ENCODE data around the gene SCEL.

SCEL gene, protein sequence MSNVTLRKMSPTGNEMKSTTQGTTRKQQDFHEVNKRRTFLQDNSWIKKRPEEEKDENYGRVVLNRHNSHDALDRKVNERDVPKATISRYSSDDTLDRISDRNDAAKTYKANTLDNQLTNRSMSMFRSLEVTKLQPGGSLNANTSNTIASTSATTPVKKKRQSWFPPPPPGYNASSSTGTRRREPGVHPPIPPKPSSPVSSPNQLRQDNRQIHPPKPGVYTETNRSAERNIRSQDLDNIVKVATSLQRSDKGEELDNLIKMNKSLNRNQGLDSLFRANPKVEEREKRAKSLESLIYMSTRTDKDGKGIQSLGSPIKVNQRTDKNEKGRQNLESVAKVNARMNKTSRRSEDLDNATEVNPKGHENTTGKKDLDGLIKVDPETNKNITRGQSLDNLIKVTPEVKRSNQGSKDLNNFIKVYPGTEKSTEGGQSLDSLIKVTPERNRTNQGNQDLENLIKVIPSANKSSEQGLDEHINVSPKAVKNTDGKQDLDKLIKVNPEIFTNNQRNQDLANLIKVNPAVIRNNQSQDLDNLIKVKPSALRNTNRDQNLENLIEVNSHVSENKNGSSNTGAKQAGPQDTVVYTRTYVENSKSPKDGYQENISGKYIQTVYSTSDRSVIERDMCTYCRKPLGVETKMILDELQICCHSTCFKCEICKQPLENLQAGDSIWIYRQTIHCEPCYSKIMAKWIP

DNA sequence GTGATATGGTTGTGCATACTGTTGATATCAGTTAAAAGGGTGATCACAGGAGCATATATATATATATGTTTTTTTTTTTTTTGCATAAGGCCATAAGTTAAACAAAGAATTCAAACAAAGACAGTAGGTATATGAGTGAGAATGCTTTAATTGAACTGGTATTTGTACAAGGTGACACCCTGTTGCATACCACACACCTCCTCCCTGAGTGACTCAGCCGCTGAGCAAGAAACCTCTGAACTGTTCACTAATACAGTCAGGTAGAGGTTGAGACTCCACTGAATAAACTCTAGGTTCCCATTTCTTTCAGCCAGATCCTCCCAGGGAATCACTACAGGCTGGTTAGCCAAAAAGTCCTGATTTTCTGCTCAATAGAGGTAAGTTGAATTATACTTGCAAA lies at the start of gene SCEL:
Gene SCEL, plus strand, starts transcription at position 259 of the 400 bp plus-strand sequence. CDS start 20,170 bp downstream, outside the sequence.
- H3K9me3 Mint-ChIP-seq, result no peaks in the 10 kb centered on the region
- DNase-seq (ENCODE audit: low spot score in 2 of 2) (no peak), ATAC-seq (ENCODE audit: low read depth) (no peak)
- H3K27ac Mint-ChIP-seq, result no peak within 1 kb of the TSS
- no peaks in the 10 kb centered on the region for H3K36me3 Mint-ChIP-seq
- no peaks in the 10 kb centered on the region for H3K4me1 Mint-ChIP-seq
- H3K4me3 Mint-ChIP-seq, result no peak within 1 kb of the TSS
- peaks cover 8% of the 10 kb centered on the region for H3K27me3 Mint-ChIP-seq

GRCh38 chr13:77489566-77490337 lies 45.8 kb upstream of the SCEL start:
- Mint-ChIP-seq H3K27ac (no peak overlapping the region), H3K4me1 (peaks cover 5% of the 10 kb centered on the region), H3K9me3 (no peaks in the 10 kb centered on the region), H3K36me3 (no peaks in the 10 kb centered on the region), H3K27me3 (peaks cover 2% of the 10 kb centered on the region), H3K4me3 (no peak overlapping the region)
- ATAC-seq (ENCODE audit: low read depth) (no peak), DNase-seq (ENCODE audit: low spot score in 2 of 2) (no peak)

- ATAC-seq (ENCODE audit: low read depth) (peak; percentile 80), DNase-seq (ENCODE audit: low spot score in 2 of 2) (peak in 1 of 2 donors; percentile 13)
- peaks cover 2% of the 10 kb centered on the region for H3K27me3 Mint-ChIP-seq
- no peak overlapping the region for H3K4me3 Mint-ChIP-seq
- no peak overlapping the region for H3K27ac Mint-ChIP-seq
- no peaks in the 10 kb centered on the region for H3K9me3 Mint-ChIP-seq
- no peaks in the 10 kb centered on the region for H3K4me1 Mint-ChIP-seq
- H3K36me3 Mint-ChIP-seq, result no peaks in the 10 kb centered on the region
These were observed 42.5 kb upstream of the SCEL start for GRCh38 chr13:77492982-77493381.

DNA sequence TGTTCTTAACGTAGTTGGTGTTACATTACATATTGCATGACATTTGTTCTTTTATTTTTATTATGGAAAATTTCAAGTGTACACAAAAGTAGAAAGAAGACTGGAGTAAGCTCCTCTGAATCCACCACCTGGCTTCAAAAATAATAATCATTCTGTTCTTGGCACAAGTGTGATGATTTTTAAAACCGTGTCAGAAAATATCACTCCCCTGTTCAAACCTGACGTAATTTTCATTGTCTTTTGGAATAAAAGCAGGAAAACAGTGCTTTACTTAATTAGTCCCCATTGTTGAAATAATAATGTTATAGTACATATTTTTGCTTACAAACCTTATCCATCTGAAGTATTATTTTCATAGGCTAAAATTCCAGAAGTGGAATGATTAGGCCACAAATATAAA lies 41.3 kb upstream of the SCEL start:
- H3K9me3 Mint-ChIP-seq, result no peaks in the 10 kb centered on the region
- no peak overlapping the region for H3K27ac Mint-ChIP-seq
- peaks cover 2% of the 10 kb centered on the region for H3K27me3 Mint-ChIP-seq
- no peak overlapping the region for H3K4me3 Mint-ChIP-seq
- ATAC-seq (ENCODE audit: low read depth), result no peak
- no peaks in the 10 kb centered on the region for H3K4me1 Mint-ChIP-seq
- no peaks in the 10 kb centered on the region for H3K36me3 Mint-ChIP-seq
- no peak for DNase-seq (ENCODE audit: low spot score in 2 of 2)

DNA sequence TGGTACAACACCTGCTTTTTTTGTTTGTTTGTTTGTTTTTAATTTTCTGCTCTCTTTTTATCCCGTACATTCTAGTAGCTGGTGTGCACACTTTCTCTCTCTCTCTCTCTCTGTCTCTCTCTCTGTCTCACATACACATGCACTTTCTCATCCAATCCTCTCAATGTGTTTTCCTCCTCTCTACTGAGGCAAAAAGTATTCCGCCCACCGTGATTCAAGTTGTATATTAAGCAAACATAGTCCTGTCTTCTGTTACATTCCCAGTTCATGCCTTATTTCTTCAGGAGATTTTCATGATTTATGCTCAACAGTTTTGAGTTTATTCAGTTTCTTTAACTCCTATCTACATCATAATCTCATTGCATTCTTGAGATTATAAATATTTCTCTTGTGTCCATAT lies 38.2 kb upstream of the SCEL start:
- Mint-ChIP-seq H3K9me3 (no peaks in the 10 kb centered on the region), H3K4me3 (no peak overlapping the region), H3K27ac (no peak overlapping the region), H3K4me1 (peaks cover 6% of the 10 kb centered on the region), H3K27me3 (peaks cover 6% of the 10 kb centered on the region), H3K36me3 (no peaks in the 10 kb centered on the region)
- DNase-seq (ENCODE audit: low spot score in 2 of 2) (no peak), ATAC-seq (ENCODE audit: low read depth) (no peak)

- Mint-ChIP-seq H3K27ac (no peak overlapping the region), H3K36me3 (no peaks in the 10 kb centered on the region), H3K27me3 (peaks cover 6% of the 10 kb centered on the region), H3K9me3 (no peaks in the 10 kb centered on the region), H3K4me3 (no peak overlapping the region), H3K4me1 (peaks cover 7% of the 10 kb centered on the region)
- DNase-seq (ENCODE audit: low spot score in 2 of 2) (no peak), ATAC-seq (ENCODE audit: low read depth) (no peak)
These were observed 37.7 kb upstream of the SCEL start for GRCh38 chr13:77497835-77498234.

- no peak overlapping the region for H3K27ac Mint-ChIP-seq
- peak; percentile 80 for ATAC-seq (ENCODE audit: low read depth)
- no peaks in the 10 kb centered on the region for H3K9me3 Mint-ChIP-seq
- peaks cover 9% of the 10 kb centered on the region for H3K4me1 Mint-ChIP-seq
- no peak overlapping the region for H3K4me3 Mint-ChIP-seq
- peak in 1 of 2 donors; percentile 20 for DNase-seq (ENCODE audit: low spot score in 2 of 2)
- no peaks in the 10 kb centered on the region for H3K36me3 Mint-ChIP-seq
- peaks cover 6% of the 10 kb centered on the region for H3K27me3 Mint-ChIP-seq
These were observed 33.3 kb upstream of the SCEL start for GRCh38 chr13:77502104-77502720.

- DNase-seq (ENCODE audit: low spot score in 2 of 2) (no peak), ATAC-seq (ENCODE audit: low read depth) (peak; percentile 74)
- peaks cover 9% of the 10 kb centered on the region for H3K4me1 Mint-ChIP-seq
- no peak overlapping the region for H3K4me3 Mint-ChIP-seq
- no peaks in the 10 kb centered on the region for H3K9me3 Mint-ChIP-seq
- no peaks in the 10 kb centered on the region for H3K36me3 Mint-ChIP-seq
- peaks cover 7% of the 10 kb centered on the region for H3K27me3 Mint-ChIP-seq
- no peak overlapping the region for H3K27ac Mint-ChIP-seq
These were observed 32.1 kb upstream of the SCEL start for GRCh38 chr13:77503398-77503797.

DNA sequence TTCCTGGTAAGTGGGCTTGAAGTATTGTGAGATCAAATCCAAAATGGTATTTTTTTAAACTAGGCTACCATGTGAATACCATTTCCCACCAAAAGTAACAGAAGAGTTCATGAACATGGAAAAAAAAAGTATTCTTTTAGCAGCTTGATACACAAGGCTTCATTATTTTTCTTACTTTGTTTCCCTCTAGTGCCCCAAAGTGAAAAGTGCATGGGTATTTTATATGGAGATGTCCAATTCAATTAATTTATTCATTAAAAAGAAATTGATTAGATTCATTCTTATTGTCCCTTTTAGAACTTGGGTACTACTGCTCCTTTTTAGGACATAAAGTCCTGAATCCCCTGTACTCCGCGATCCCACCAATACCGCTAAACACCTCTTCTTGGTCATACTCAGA lies 28.6 kb upstream of the SCEL start:
- Mint-ChIP-seq H3K27me3 (peaks cover 3% of the 10 kb centered on the region), H3K4me3 (no peak overlapping the region), H3K27ac (no peak overlapping the region), H3K9me3 (no peaks in the 10 kb centered on the region), H3K36me3 (no peaks in the 10 kb centered on the region), H3K4me1 (peaks cover 8% of the 10 kb centered on the region)
- ATAC-seq (ENCODE audit: low read depth) (no peak), DNase-seq (ENCODE audit: low spot score in 2 of 2) (no peak)

DNA sequence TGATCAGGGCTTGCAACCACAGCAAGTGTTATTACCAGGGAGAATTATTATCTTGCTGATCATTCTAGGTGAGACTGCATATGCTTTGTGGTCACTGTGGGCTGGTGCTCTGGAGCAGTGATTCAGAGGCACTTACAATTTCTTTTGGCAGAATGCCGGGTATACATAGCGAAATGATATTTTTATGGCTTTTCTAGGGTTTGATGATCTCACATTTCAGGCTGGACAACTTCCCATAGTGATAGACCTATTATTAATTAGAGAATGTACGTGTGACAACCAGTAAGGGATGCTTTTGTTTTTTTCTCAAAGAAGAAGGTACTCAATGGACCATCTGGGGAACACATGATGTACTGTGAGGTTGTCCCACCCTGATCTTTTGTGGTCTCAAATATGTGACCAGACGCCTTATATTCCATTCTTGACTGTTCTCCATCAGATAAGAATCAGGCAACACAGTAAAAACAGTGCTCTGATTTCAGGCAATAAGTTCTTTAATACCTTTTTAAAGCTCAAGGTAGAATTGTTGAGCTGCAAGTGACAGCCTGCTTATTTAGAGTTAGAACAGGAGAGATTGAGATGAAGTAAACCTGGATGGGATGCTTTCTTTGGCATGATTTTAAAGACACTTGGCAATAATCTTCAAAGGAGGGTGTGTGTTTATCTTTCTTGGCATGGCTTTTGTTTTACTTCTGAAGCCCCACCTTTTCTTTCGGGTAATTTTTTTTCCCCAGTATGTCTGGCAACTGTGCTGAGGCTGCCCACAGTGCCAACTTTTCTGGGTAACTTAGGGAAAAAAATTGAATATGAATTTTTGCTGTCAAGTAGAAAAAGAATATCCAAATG lies 27.4 kb upstream of the SCEL start:
- Mint-ChIP-seq H3K36me3 (no peaks in the 10 kb centered on the region), H3K27ac (no peak overlapping the region), H3K4me3 (no peak overlapping the region), H3K4me1 (peaks cover 2% of the 10 kb centered on the region), H3K27me3 (peaks cover 3% of the 10 kb centered on the region), H3K9me3 (no peaks in the 10 kb centered on the region)
- no peak for DNase-seq (ENCODE audit: low spot score in 2 of 2)
- no peak for ATAC-seq (ENCODE audit: low read depth)

DNA sequence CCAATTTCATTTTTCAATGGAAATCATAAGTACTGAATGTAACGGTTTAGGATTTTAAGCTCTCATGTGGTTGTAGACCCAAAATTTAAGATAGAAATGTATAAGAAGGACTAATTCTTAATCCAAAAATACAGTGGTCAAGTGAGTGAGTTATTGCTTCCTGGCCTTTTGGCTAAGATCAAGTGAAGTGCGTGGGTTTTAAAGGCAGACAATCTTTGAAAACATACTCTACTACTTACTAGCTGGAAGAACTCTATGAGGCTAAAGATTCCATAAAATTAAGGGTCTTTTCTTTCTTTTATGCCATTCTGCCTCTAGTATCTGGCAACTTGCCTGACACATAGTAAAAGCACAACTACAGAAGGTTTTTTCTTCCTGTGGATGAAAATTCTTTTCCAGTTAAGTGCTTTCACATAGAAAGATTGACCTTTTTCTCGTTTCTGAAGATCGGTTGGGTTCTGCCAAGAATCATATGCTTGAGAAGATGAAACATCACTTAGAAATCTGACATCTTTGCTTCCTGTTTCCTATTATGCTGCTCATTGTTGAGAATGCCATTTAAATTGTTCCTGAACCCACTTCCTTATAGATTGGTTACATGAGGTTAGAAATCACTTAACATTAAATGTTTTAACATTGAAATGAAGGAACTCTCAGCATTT lies 26.4 kb upstream of the SCEL start:
- H3K36me3 Mint-ChIP-seq, result no peaks in the 10 kb centered on the region
- DNase-seq (ENCODE audit: low spot score in 2 of 2) (no peak), ATAC-seq (ENCODE audit: low read depth) (no peak)
- peaks cover 7% of the 10 kb centered on the region for H3K4me1 Mint-ChIP-seq
- no peak overlapping the region for H3K27ac Mint-ChIP-seq
- no peaks in the 10 kb centered on the region for H3K9me3 Mint-ChIP-seq
- no peak overlapping the region for H3K4me3 Mint-ChIP-seq
- peaks cover 3% of the 10 kb centered on the region for H3K27me3 Mint-ChIP-seq

GRCh38 chr13:77510156-77510555 lies 25.4 kb upstream of the SCEL start:
- Mint-ChIP-seq H3K27me3 (peaks cover 3% of the 10 kb centered on the region), H3K4me1 (peaks cover 13% of the 10 kb centered on the region), H3K27ac (no peak overlapping the region), H3K9me3 (no peaks in the 10 kb centered on the region), H3K4me3 (no peak overlapping the region), H3K36me3 (no peaks in the 10 kb centered on the region)
- DNase-seq (ENCODE audit: low spot score in 2 of 2), result no peak
- ATAC-seq (ENCODE audit: low read depth), result no peak

GRCh38 chr13:77511552-77511951 lies 24.0 kb upstream of the SCEL start:
- DNase-seq (ENCODE audit: low spot score in 2 of 2), result no peak
- H3K9me3 Mint-ChIP-seq, result no peaks in the 10 kb centered on the region
- H3K36me3 Mint-ChIP-seq, result no peaks in the 10 kb centered on the region
- H3K4me1 Mint-ChIP-seq, result peaks cover 18% of the 10 kb centered on the region
- peaks cover 3% of the 10 kb centered on the region for H3K27me3 Mint-ChIP-seq
- H3K27ac Mint-ChIP-seq, result no peak overlapping the region
- H3K4me3 Mint-ChIP-seq, result no peak overlapping the region
- no peak for ATAC-seq (ENCODE audit: low read depth)

Measured in memory B cell (primary cell).